GM20431 (cell line): Measurements from ENCODE around the gene NECAB2.

Experiments used
- in situ Hi-C: fragments of 300-500 bp; cut with MseI, MboI; formaldehyde crosslinking; loops from one replicate; pipeline ENCODE4 v1.15.0; 2020; ENCODE audit warnings: low sequenced_read_pairs; ENCODE audit not compliant: unreplicated experiment

Gene NECAB2

GRCh38 chr16:84047626-84048025, 79.6 kb downstream of the NECAB2 start:
- in situ Hi-C loops, result no loop called here

GRCh38 chr16:84048270-84048669, 80.2 kb downstream of the NECAB2 start:
- in situ Hi-C loops, result no loop called here

GRCh38 chr16:84048871-84049270, 80.8 kb downstream of the NECAB2 start:
- in situ Hi-C loops, result no loop called here

- in situ Hi-C loops, result no loop called here
Measured at GRCh38 chr16:84049403-84050060, 81.5 kb downstream of the NECAB2 start.

GRCh38 chr16:84050316-84050715, 82.3 kb downstream of the NECAB2 start:
- in situ Hi-C loops, result no loop called here

GRCh38 chr16:84052071-84052622, 84.1 kb downstream of the NECAB2 start:
- in situ Hi-C loops, result no loop called here
